ENCODE results near the gene IPO7. TPM values are rescaled to one million over a fixed set of nuclear protein-coding genes. Genes with fewer than 3 reads are reported as not detected.

IPO7 gene
- polyA plus RNA-seq, 1 donor: 126 TPM

GRCh38 chr11:9489080-9489765 is 104.8 kb downstream of the IPO7 start:
- DNase-seq: no peak

GRCh38 chr11:9490376-9490775 is 105.9 kb downstream of the IPO7 start:
- DNase-seq: no peak

- DNase-seq: no peak
Measured at GRCh38 chr11:9493492-9493891, 109.0 kb downstream of the IPO7 start.

GRCh38 chr11:9494316-9494715 is 109.9 kb downstream of the IPO7 start:
- DNase-seq: no peak

- DNase-seq: no peak
Measured at GRCh38 chr11:9495803-9496514, 111.5 kb downstream of the IPO7 start.

Other genes with a start within 250 kb of the IPO7 start
- gene DENND5A, start 119.3 kb upstream of the IPO7 start, polyA plus RNA-seq (ENCODE audit: insufficient read length): 101 TPM
- gene TMEM41B, start 70.1 kb upstream of the IPO7 start, polyA plus RNA-seq (ENCODE audit: insufficient read length): 49.3 TPM
- 30.2 TPM for gene ZNF143, start 76.4 kb downstream of the IPO7 start, polyA plus RNA-seq (ENCODE audit: insufficient read length)
- 117 TPM for gene WEE1, start 189.0 kb downstream of the IPO7 start, polyA plus RNA-seq (ENCODE audit: insufficient read length)